ENCODE data around the gene MAP3K14.
"Not testable (repeated sequence)": the region's sequence is repeated elsewhere in the genome, so short reads cannot be mapped to it uniquely, and the experiment has no call there.

MAP3K14 gene

DNA sequence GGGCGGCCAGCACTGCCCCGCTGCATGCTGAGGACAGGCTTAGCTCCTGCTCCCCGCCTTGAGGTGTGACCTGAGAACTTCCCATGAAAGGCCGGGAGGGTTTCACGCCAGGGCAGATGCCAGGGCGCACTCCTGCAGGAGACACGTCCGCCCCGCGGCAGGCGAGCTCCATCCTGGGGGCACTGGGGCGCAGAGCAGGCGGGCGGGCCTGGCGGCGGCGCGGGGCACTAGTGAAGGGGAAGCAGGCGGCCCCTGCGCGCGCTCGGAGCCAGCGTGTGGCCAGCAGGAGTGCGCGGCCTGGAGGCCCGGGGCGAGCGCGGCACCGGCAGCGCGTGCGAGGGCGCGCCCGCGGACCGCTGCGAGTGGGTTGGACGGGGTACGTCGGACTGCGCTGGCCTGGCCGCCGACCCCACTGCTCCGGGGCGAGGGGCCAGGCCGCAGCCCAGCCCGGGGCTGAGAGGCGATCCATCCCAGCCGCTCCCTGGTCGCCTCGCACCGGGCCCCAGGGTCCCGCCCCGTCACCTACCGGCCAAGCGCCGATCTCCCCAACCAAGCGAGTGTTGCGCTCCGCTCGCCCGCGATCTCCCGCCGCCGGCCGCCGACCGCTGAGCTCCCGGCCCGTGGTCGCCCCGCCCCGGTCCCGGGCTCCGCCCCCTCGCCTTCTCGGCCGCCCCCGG is at the start of gene MAP3K14:
Gene MAP3K14 (minus strand): TSS at position 587 of the 677 bp plus-strand sequence. CDS start 26,275 bp downstream, outside the sequence.
- DNase-seq (ENCODE audit: low spot score), result peak; percentile 67

DNA sequence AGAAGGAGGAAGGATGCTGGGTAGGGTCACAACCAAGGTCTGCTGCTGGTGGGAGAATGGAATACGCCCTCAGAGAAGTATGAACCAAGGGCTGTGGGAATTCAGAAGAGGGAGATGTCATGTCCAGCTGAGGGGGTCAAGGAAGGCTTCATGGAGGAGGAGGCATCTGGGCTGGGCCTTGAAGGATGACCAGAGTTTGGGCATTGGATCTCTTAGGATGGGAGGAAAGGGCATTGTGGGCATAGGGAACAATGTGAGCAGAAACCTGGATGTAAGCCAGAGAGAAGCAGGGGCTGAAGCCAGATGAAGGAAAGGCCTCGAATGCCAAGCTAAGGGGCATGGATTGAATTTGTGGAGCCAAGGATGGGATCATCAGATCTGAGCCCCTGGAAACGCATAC is 49.2 kb upstream of the MAP3K14 start:
- no peak for DNase-seq (ENCODE audit: low spot score)

DNA sequence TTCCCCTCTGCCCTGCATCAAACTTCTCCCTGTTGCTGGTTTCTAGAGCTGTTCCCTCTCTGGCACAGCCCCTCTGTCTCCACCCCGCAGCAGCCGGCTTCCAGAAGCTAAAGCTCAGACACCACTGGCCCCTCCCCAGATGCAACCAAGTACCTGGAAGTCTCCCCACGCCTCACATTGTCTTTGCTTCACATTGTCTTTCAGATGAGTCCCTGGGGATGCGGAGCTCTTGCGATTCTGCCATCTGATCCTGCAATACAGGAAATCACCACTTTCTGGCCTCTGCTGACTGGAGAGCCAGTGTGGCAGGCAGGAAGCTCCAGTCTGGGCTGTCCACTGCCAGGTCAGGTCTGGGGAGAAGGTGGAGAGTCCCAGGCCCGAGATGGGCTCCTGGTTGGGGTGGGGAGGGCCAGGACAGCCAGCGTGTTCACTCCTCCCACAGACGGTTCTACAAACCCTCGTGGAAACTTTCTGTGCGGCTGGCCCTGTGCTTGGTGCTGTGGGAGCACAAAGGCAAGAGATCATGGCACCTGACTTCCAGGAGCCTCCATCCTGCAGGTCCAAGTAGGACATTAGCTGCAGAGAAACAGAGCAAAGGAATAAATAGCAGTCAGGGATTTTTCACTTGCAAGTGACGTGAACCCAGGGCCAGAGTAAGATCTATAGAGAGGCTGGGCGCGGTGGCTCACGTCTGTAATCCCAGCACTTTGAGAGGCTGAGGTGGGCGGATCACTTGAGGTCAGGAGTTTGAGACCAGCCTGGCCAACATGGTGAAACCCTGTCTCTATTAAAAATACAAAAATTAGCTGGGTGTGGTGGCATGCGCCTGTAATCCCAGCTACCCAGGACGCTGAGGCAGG is 47.9 kb upstream of the MAP3K14 start:
- no peak for DNase-seq (ENCODE audit: low spot score)

DNA sequence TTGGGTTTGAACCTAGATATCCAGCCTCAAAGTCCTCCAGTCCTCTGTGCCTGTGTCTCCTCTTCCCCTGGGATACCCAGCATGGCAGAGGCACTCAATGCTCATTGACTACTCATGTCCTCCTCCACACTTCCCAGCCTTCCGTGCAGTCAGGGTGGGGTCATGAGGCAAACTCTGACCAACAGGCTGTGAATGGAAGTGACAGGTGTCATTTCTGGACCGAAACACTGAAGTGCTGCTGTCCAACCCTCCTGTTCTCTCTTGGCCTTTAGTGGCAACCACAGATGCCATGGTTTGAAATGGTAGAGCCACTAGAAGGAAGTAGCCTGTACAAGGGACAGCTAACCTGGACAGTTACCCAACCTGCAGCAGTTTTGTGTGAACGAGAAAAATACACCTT is 46.7 kb upstream of the MAP3K14 start:
- DNase-seq (ENCODE audit: low spot score), result no peak

- no peak for DNase-seq (ENCODE audit: low spot score)
These were observed 45.2 kb upstream of the MAP3K14 start for GRCh38 chr17:45361976-45362375.

GRCh38 chr17:45361451-45361850 is 44.6 kb upstream of the MAP3K14 start:
- DNase-seq (ENCODE audit: low spot score), result no peak

DNA sequence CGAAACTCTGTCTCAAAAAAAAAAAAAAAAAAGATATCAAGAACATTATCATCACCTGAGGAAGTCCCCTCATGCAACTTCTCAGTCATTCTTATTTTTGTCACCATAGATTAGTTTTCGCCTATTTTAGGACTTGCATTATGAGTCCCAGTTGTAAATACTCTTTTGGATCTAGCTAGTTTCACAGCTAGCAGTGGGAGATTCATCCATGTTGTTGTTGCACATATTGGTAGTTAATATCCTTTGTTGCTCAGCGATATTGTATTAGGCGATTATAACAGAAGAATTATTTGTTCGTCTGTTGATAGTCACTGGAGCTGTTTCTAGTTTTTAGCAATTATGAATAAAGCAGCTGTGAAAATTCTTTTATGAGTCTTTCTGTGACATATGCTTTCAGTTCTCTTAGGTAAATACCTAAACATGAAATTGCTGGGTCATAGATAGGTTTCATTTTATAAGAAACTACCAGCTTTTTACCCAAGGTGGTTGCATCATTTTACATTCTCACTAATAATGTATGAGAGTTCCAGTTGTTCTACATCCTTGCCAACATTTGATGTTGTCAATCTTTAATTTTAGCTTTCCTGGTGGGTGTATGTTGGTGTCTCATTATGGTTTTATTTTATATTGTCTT is 40.7 kb upstream of the MAP3K14 start:
- DNase-seq (ENCODE audit: low spot score), result no peak

DNA sequence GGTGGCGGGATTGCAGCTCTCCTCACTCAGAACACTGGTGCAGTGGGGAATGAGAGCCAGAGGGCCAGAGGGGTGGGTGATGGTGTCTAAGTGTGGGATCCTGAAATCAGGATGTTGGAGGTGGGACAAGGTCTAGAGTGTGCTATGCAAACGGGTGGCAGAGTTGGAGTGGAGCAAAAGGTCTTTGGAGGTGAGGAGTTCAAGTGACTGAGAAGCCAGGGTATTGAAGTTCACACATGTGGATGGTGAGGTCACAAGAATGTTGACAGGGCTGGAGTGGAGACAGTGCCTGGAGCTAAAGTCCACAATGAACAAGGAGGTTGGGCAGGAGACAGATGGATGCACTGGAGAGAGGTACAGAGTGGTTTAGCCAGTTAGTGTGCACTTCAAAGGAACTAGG is 38.3 kb upstream of the MAP3K14 start:
- DNase-seq (ENCODE audit: low spot score), result no peak

DNA sequence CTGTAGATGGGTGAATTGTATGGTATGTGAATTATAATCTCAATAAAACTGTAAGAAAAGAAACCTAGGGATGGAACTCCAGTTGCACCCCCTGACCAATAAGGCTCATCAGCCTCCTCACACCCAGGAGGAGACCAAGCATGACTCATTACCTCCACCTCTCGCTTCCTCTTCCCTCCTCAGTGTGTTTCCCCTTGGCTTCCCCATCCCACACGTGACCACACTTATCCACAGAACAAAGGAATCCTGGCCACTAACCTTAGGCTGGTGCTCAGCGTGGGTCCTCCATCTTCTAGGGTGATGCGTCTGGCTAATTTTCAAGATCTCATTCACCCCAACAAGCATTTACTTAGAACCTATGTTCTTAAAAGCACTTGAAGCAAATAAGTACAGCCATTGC is 36.2 kb upstream of the MAP3K14 start:
- DNase-seq (ENCODE audit: low spot score), result no peak

DNA sequence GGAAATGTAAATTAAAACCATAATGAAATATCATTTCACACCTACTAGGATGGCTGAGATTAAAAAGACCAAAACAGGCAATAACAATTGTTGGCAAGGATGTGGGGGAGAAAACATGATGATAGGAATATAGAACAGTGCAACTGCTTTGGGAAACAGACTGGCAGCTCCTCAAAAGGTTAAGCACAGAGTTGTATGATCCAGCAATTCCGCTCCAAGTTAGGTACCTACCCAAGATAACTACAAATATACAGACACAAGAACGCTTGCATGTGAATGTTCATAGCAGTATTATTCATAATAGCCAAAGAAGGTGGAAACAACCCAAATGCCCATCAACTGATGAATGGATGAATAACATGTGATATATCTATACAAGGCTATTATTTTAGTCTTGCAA is 35.0 kb upstream of the MAP3K14 start:
- DNase-seq (ENCODE audit: low spot score), result no peak

DNA sequence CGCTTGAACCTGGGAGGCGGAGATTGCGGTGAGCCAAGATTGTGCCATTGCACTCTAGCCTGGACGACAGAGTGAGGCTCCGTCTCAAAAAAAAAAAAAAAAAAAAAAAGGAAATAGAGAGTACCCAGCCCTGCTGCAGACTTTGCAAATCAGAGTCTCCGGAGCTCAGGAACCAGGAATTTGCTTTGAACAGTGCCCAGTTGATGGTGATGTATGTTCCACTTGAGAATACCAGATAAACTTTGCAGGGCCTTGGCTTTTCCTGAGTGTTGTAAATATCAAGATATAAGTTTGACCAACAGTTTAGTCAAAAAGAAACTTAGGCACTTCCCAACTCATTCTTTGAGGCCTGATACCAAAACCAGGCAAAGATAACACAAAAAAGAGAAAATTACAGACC is 30.6 kb upstream of the MAP3K14 start:
- DNase-seq (ENCODE audit: low spot score), result no peak

- DNase-seq (ENCODE audit: low spot score), result no peak
These were observed 29.6 kb upstream of the MAP3K14 start for GRCh38 chr17:45346216-45347015.

DNA sequence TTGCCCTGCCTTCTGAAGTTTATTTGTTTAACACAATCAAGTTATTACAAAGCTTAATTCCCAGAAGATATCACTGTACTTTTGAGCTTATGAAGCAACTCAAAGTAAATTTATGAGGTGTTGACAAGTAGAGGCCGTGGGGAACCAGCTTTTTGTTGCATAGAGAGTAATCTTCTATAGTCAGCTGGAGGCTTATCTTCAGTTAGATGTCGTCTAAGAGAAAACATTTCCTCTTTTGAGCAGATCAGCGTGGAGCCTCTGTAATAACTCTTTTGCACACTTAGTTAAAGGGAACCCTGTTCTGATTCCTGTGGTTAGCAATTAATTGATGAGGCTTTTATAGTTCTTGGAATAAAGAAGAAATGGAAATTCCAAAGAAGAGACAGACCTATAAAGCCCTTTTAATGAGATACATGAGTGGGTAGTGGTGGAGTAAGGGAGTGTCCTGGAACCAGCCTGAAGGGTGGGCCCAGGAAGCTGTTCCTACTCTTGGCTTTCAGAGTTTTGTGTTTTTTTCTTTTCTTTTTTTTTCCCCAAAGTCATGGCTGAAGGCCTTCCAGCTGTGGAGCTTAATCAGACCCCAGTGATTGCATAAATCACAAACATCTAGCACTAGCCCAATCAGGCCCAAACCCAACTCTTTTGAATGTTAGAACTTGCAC is 28.9 kb upstream of the MAP3K14 start:
- DNase-seq (ENCODE audit: low spot score), result no peak

- DNase-seq (ENCODE audit: low spot score), result no peak
These were observed 28.4 kb upstream of the MAP3K14 start for GRCh38 chr17:45345246-45345553.

- not testable (repeated sequence) for DNase-seq (ENCODE audit: low spot score)
These were observed 27.3 kb upstream of the MAP3K14 start for GRCh38 chr17:45343967-45344664.

DNA sequence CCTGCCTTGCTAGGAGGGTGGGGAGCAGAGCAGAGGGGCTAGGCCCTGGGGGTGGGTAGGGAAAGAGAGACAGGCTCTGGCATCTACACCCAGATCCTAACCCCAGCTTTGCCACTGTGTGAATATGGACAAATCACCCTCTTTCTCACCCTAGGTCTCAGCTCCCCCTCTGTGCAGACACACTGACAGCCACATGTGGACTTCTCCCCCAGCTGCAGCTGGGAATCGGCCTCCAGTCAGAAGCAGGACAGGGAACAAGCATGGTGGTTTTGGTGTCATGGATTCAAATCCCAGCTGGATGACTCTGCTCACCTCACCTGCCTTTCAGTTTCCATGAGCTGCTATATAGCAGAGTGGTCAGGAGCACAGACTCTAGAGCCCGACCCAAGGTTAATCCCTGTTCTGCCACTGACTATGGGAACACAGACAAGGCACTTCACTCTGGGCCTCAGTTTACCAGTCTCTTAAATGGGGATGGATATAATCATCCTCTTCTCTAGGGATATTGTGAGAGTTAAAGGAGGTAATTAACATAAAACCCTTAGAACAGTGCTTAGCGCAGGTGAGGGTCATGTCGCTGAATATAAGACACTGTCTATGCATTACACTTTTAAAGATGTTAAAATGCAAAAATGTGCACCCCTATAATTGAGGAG is 26.2 kb upstream of the MAP3K14 start:
- no peak for DNase-seq (ENCODE audit: low spot score)

GRCh38 chr17:45342306-45342705 is 25.5 kb upstream of the MAP3K14 start:
- no peak for DNase-seq (ENCODE audit: low spot score)

DNA sequence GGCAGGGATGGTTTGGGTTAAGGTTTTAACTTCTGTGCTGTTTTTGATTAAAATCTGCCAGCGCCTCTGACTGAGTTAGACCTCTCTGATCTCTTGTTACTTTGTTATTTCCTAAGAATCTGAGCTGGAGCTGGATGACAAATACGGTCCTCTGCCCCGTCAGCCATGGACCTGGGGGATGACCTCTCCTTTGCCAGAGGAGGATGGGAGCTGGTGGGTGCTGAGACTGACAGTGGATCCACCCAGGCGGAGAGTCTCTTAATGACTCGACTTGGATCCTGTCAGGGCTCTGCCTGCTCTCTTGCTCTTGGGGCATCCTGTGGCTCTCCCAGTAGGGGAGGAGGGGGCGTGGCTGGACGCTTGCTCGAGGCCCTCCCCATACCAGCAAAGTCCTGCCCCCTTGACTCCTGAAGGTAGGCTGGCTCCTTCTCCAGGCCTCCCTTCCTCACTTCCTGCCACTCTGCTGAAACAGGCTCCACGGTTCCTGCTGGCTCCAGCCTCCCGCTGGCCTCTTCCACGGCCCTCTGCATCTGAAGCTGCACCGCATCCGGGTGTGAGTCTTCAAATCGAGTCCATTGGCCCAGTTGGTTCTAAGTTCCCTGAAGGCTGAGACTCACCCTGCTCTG is 24.8 kb upstream of the MAP3K14 start:
- DNase-seq (ENCODE audit: low spot score), result no peak

GRCh38 chr17:45339646-45340605 is 23.1 kb upstream of the MAP3K14 start:
- no peak for DNase-seq (ENCODE audit: low spot score)

Measured in HuH-7.5 (cell line).